ENCODE measurements around the gene PTDSS2. TPM values are rescaled to one million over a fixed set of nuclear protein-coding genes. Genes with fewer than 3 reads are reported as not detected.
A peak's percentile ranks its signal among the peaks of the same experiment; 100 is the strongest.

The PTDSS2 gene
- total RNA-seq, 1 experiment from 2014 or later: 30.4 TPM

DNA sequence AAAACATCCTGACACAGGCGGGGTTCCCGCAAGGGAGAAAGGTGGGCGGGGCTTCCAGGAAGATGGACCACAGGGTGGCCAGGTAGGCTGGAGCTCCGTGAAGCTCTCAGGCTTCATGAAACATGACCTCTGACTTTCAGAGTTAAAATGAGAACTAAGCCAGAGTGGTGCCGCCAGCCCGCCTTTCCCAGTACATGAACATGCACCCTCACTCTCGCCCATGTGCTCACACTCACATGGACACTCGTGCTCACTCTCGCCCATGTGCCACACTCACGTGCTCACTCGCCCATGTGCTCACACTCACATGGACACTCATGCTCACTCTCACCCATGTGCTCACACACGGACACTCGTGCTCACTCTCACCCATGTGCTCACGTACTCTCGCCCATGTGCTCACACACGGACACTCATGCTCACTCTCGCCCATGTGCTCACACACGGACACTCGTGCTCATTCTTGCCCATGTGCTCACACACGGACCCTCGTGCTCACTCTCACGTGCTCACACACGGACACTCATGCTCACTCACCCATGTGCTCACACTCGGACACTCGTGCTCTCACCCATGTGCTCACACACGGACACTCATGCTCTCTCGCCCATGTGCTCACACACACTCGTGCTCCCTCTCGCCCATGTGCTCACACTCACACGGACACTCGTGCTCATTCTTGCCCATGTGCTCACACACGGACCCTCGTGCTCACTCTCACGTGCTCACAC lies 46.9 kb downstream of the PTDSS2 start:
- peaks cover 67% of the 10 kb centered on the region for H3K36me3 Mint-ChIP-seq (ENCODE audit: insufficient read depth, unreplicated experiment)
- no TSS peak for BruUV-seq (replicated peaks)
- CTCF ChIA-PET: no interaction called here
- H3K9me3 Mint-ChIP-seq (ENCODE audit: low read depth, unreplicated experiment): no peaks in the 10 kb centered on the region
- TF ChIP-seq CTCF (IDR thresholded peaks at IDR 0.05; ENCODE audit: unreplicated experiment): no peak
- H3K27ac Mint-ChIP-seq (ENCODE audit: unreplicated experiment): no peak overlapping the region
- H3K4me1 Mint-ChIP-seq (ENCODE audit: low read depth, unreplicated experiment): no peaks in the 10 kb centered on the region
- intact Hi-C loops (cut with micrococcal nuclease; ENCODE audit: unreplicated experiment): no loop called here
- DNase-seq: no peak
- peak overlapping the region; percentile 36 for H3K4me3 Mint-ChIP-seq (ENCODE audit: low read depth, unreplicated experiment)
- no peaks in the 10 kb centered on the region for H3K27me3 Mint-ChIP-seq (ENCODE audit: unreplicated experiment)

- CTCF ChIA-PET: interaction anchor here (0.6 kb wide), 1 partner anchor 143 kb away, joined by 6 read pairs; no protein-coding TSS in a partner anchor
- peaks cover 60% of the 10 kb centered on the region for H3K36me3 Mint-ChIP-seq (ENCODE audit: insufficient read depth, unreplicated experiment)
- no peak for TF ChIP-seq CTCF (IDR thresholded peaks at IDR 0.05; ENCODE audit: unreplicated experiment)
- no peak for DNase-seq
- H3K9me3 Mint-ChIP-seq (ENCODE audit: low read depth, unreplicated experiment): no peaks in the 10 kb centered on the region
- no TSS peak for BruUV-seq (replicated peaks)
- intact Hi-C loops (cut with micrococcal nuclease; ENCODE audit: unreplicated experiment): no loop called here
- H3K27ac Mint-ChIP-seq (ENCODE audit: unreplicated experiment): peak overlapping the region; percentile 54
- no peaks in the 10 kb centered on the region for H3K27me3 Mint-ChIP-seq (ENCODE audit: unreplicated experiment)
- H3K4me3 Mint-ChIP-seq (ENCODE audit: low read depth, unreplicated experiment): peak overlapping the region; percentile 36
- no peaks in the 10 kb centered on the region for H3K4me1 Mint-ChIP-seq (ENCODE audit: low read depth, unreplicated experiment)
These were observed 47.7 kb downstream of the PTDSS2 start for GRCh38 chr11:497565-498296.

GRCh38 chr11:498297-499181 lies 48.5 kb downstream of the PTDSS2 start:
- intact Hi-C loops (cut with micrococcal nuclease; ENCODE audit: unreplicated experiment): no loop called here
- Mint-ChIP-seq H3K4me1 (ENCODE audit: low read depth, unreplicated experiment) (no peaks in the 10 kb centered on the region), H3K27ac (ENCODE audit: unreplicated experiment) (peak overlapping the region; percentile 31), H3K9me3 (ENCODE audit: low read depth, unreplicated experiment) (no peaks in the 10 kb centered on the region), H3K4me3 (ENCODE audit: low read depth, unreplicated experiment) (no peak overlapping the region), H3K27me3 (ENCODE audit: unreplicated experiment) (no peaks in the 10 kb centered on the region), H3K36me3 (ENCODE audit: insufficient read depth, unreplicated experiment) (peaks cover 56% of the 10 kb centered on the region)
- CTCF ChIA-PET: interaction anchor here (0.6 kb wide), 1 partner anchor 143 kb away, joined by 6 read pairs; no protein-coding TSS in a partner anchor
- no TSS peak for BruUV-seq (replicated peaks)
- TF ChIP-seq CTCF (IDR thresholded peaks at IDR 0.05; ENCODE audit: unreplicated experiment): no peak
- no peak for DNase-seq
